ENCODE data around the gene NOVA1. TPM values are rescaled to one million over a fixed set of nuclear protein-coding genes. Genes with fewer than 3 reads are reported as not detected.

Gene NOVA1
- total RNA-seq, 3 donors from 2014 or later (not counting 1 experiment from before 2014, with no cell fraction given): not detected

GRCh38 chr14:26403760-26404159 lies 194.1 kb downstream of the NOVA1 start:
- H3K9me3 Mint-ChIP-seq: peaks cover 5 to 8% of the 10 kb centered on the region in 2 donors
- H3K4me1 Mint-ChIP-seq: no peaks in the 10 kb centered on the region
- H3K4me1 ChIP-seq (ENCODE audit: control insufficient read depth, insufficient read depth, low read length): no peaks in the 10 kb centered on the region

GRCh38 chr14:26402126-26402525 lies 195.7 kb downstream of the NOVA1 start:
- ATAC-seq (no peak), DNase-seq (no peak)
- Mint-ChIP-seq H3K36me3 (no peaks in the 10 kb centered on the region), H3K9me3 (peaks cover 7 to 8% of the 10 kb centered on the region in 2 donors), H3K4me3 (no peak overlapping the region), H3K4me1 (no peaks in the 10 kb centered on the region), H3K27me3 (ENCODE audit: low read depth in 2 of 2) (no peaks in the 10 kb centered on the region), H3K27ac (no peak overlapping the region)
- no peak overlapping the region for H3K4me3 ChIP-seq (ENCODE audit: low read length)
- TF ChIP-seq CTCF (IDR thresholded peaks at IDR 0.05): no peak
- H3K27me3 ChIP-seq (ENCODE audit: control insufficient read depth, insufficient read depth, low read length): no peaks in the 10 kb centered on the region
- 100% methylated on average over 1 of the region's 2 CpGs for WGBS (ENCODE audit: insufficient coverage)
- no peaks in the 10 kb centered on the region for H3K4me1 ChIP-seq (ENCODE audit: control insufficient read depth, insufficient read depth, low read length)
- intact Hi-C loops (cut with micrococcal nuclease): no loop called here
- peaks cover 3% of the 10 kb centered on the region for H3K9me3 ChIP-seq (ENCODE audit: control insufficient read depth, insufficient read depth, low read length)
- H3K27ac ChIP-seq (ENCODE audit: low read length): no peak overlapping the region
- no peaks in the 10 kb centered on the region for H3K36me3 ChIP-seq (ENCODE audit: control insufficient read depth, insufficient read depth, low read length)

More at GRCh38 chr14:26403760-26404159, 194.1 kb downstream of the NOVA1 start:
- peaks cover 3% of the 10 kb centered on the region for H3K9me3 ChIP-seq (ENCODE audit: control insufficient read depth, insufficient read depth, low read length)
- Mint-ChIP-seq H3K27me3 (ENCODE audit: low read depth in 2 of 2) (no peaks in the 10 kb centered on the region), H3K27ac (no peak overlapping the region), H3K4me3 (no peak overlapping the region), H3K36me3 (no peaks in the 10 kb centered on the region)
- ATAC-seq (no peak), DNase-seq (no peak)
- no peak overlapping the region for H3K4me3 ChIP-seq (ENCODE audit: low read length)
- no peak overlapping the region for H3K27ac ChIP-seq (ENCODE audit: low read length)
- intact Hi-C loops (cut with micrococcal nuclease): no loop called here
- TF ChIP-seq CTCF (IDR thresholded peaks at IDR 0.05): no peak
- H3K27me3 ChIP-seq (ENCODE audit: control insufficient read depth, insufficient read depth, low read length): no peaks in the 10 kb centered on the region
- 47% methylated on average over 3 of the region's 3 CpGs for WGBS (ENCODE audit: insufficient coverage)
- H3K36me3 ChIP-seq (ENCODE audit: control insufficient read depth, insufficient read depth, low read length): no peaks in the 10 kb centered on the region

GRCh38 chr14:26401179-26401968 lies 196.5 kb downstream of the NOVA1 start:
- Histone ChIP-seq H3K36me3 (ENCODE audit: control insufficient read depth, insufficient read depth, low read length) (no peaks in the 10 kb centered on the region), H3K27ac (ENCODE audit: low read length) (no peak overlapping the region), H3K4me1 (ENCODE audit: control insufficient read depth, insufficient read depth, low read length) (no peaks in the 10 kb centered on the region), H3K27me3 (ENCODE audit: control insufficient read depth, insufficient read depth, low read length) (no peaks in the 10 kb centered on the region), H3K9me3 (ENCODE audit: control insufficient read depth, insufficient read depth, low read length) (peaks cover 3% of the 10 kb centered on the region), H3K4me3 (ENCODE audit: low read length) (no peak overlapping the region)
- H3K27me3 Mint-ChIP-seq (ENCODE audit: low read depth in 2 of 2): no peaks in the 10 kb centered on the region
- no peak overlapping the region for H3K4me3 Mint-ChIP-seq
- intact Hi-C loops (cut with micrococcal nuclease): no loop called here
- H3K36me3 Mint-ChIP-seq: no peaks in the 10 kb centered on the region
- 25% methylated on average over 11 of the region's 11 CpGs for WGBS (ENCODE audit: insufficient coverage)
- H3K27ac Mint-ChIP-seq: no peak overlapping the region
- H3K9me3 Mint-ChIP-seq: peaks cover 8% of the 10 kb centered on the region in 2 donors
- no peak for TF ChIP-seq CTCF (IDR thresholded peaks at IDR 0.05)
- DNase-seq (no peak), ATAC-seq (no peak)
- H3K4me1 Mint-ChIP-seq: no peaks in the 10 kb centered on the region

- ATAC-seq (no peak), DNase-seq (no peak)
- H3K36me3 Mint-ChIP-seq: no peaks in the 10 kb centered on the region
- Histone ChIP-seq H3K27me3 (ENCODE audit: control insufficient read depth, insufficient read depth, low read length) (no peaks in the 10 kb centered on the region), H3K4me3 (ENCODE audit: low read length) (no peak overlapping the region), H3K9me3 (ENCODE audit: control insufficient read depth, insufficient read depth, low read length) (peaks cover 3% of the 10 kb centered on the region), H3K36me3 (ENCODE audit: control insufficient read depth, insufficient read depth, low read length) (no peaks in the 10 kb centered on the region), H3K4me1 (ENCODE audit: control insufficient read depth, insufficient read depth, low read length) (no peaks in the 10 kb centered on the region), H3K27ac (ENCODE audit: low read length) (no peak overlapping the region)
- no peaks in the 10 kb centered on the region for H3K4me1 Mint-ChIP-seq
- 95% methylated on average over 1 of the region's 1 CpG for WGBS (ENCODE audit: insufficient coverage)
- H3K9me3 Mint-ChIP-seq: peaks cover 8% of the 10 kb centered on the region in 2 donors
- no peak overlapping the region for H3K27ac Mint-ChIP-seq
- intact Hi-C loops (cut with micrococcal nuclease): no loop called here
- H3K27me3 Mint-ChIP-seq (ENCODE audit: low read depth in 2 of 2): no peaks in the 10 kb centered on the region
- H3K4me3 Mint-ChIP-seq: no peak overlapping the region
- TF ChIP-seq CTCF (IDR thresholded peaks at IDR 0.05): no peak
Measured at GRCh38 chr14:26400373-26400772, 197.5 kb downstream of the NOVA1 start.
